ENCODE data around the gene NDUFB4.

DNA sequence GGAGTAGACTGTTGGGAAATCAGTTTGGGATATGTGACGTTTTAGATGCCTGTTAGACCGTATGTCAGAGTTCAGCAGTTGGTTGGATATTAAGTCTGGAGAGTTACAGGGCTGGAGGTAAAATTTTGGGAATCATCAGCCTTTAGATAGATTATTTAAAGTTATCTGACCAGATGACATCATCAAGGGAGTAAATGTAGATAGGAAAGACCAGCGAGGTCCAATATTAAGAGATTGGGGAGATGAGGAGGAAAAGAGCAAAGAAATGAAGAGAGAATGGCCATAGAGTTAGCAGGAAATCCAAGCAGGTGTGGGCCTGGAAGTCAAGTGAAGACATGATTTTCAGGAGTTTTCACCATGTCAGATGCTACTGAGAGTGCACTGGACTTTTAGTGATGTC is 3.1 kb downstream of the NDUFB4 start:
- no peak for TF ChIP-seq POLR2A (IDR thresholded peaks at IDR 0.05)
- TF ChIP-seq, protein P1, sequence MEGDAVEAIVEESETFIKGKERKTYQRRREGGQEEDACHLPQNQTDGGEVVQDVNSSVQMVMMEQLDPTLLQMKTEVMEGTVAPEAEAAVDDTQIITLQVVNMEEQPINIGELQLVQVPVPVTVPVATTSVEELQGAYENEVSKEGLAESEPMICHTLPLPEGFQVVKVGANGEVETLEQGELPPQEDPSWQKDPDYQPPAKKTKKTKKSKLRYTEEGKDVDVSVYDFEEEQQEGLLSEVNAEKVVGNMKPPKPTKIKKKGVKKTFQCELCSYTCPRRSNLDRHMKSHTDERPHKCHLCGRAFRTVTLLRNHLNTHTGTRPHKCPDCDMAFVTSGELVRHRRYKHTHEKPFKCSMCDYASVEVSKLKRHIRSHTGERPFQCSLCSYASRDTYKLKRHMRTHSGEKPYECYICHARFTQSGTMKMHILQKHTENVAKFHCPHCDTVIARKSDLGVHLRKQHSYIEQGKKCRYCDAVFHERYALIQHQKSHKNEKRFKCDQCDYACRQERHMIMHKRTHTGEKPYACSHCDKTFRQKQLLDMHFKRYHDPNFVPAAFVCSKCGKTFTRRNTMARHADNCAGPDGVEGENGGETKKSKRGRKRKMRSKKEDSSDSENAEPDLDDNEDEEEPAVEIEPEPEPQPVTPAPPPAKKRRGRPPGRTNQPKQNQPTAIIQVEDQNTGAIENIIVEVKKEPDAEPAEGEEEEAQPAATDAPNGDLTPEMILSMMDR (IDR thresholded peaks at IDR 0.05), result no peak
